ENCODE data around the gene IPO13.

The IPO13 gene

GRCh38 chr1:43975249-43975961 is 28.7 kb downstream of the IPO13 start:
- DNase-seq: peak; percentile 20 to 70 (median 50)

DNA sequence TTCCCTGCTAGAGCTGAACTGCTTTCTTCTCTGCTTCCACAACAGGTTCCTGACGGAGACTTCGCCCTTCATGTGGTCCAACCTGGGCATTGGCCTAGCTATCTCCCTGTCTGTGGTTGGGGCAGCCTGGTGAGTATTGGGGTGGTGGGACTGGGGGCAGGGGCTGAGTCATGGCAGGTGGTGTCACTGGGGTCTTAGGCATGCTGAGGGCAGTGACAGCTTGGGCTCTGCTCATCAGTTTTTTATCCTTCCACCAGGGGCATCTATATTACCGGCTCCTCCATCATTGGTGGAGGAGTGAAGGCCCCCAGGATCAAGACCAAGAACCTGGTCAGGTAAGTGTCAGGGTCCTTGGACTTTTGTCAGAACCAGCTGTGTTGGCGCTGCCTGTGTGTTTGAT is 29.3 kb downstream of the IPO13 start:
- DNase-seq: no peak

- DNase-seq: no peak
These were observed 30.1 kb downstream of the IPO13 start for GRCh38 chr1:43976890-43977289.

DNA sequence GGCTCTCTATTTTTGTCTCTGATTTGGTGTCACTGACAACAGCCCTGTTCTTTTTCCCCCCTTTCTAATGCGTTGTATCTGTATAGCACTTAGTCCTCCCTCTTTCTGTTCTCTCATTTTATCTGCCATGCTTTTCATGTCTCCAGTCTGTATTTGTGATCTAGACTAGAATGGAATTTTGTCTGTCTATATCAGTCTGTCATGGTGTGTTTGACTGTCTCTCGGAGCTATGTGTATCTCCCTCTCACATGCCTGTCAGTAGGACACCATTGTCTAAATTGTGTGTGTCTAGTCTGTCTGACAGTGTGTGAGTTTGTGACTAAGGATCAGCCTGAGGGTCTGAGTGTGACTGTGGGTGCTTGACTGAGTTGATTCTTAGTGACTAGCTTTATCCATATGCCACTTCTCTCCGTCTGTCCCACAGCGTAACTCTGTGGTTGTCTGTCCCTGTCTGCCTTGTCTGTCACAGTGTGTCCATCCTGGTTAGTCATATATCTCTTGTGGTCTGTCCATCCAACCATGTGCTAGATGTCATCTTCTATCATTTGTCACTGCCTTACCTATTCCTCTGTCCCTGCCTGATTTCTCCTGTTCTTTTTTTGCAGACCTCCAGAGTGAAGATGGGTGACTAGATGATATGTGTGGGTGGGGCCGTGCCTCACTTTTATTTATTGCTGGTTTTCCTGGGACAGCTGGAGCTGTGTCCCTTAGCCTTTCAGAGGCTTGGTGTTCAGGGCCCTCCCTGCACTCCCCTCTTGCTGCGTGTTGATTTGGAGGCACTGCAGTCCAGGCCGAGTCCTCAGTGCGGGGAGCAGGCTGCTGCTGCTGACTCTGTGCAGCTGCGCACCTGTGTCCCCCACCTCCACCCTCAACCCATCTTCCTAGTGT is 30.9 kb downstream of the IPO13 start:
- DNase-seq: no peak

DNA sequence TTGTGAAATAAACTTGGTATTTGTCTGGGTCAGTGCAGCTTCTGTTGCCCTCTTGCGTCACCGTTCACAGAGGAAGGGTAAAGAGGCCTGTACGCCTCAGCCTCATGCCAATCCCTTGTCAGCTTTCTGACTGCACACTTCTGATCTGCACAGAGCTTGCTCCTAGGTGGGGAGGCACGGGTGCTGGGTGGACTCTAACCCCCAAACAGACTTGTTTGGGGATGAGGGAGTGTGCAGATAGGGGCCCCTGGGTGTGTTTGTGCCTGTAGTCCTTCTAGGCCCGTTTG is 31.5 kb downstream of the IPO13 start:
- DNase-seq: no peak

- DNase-seq: no peak
These were observed 32.0 kb downstream of the IPO13 start, which contains the start of gene B4GALT2 for GRCh38 chr1:43978551-43979260. Gene B4GALT2 (plus strand): TSS chr1:43979210. CDS start chr1:43981161, 1,951 bp downstream.

DNA sequence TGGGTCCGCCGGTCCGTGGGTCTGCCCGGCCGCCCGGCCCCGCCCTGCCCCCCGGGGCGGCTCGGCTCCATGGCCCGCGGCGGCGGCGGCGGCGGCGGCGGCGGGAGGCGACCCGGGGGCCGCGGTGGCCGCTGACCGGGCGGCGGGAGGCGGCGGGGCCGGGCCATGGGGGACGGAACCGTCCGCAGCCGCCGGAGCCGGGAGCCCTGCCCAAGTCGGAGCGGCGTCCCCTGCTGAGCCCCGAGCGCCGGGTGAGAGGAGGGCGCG is 32.4 kb downstream of the IPO13 start:
- DNase-seq: no peak

DNA sequence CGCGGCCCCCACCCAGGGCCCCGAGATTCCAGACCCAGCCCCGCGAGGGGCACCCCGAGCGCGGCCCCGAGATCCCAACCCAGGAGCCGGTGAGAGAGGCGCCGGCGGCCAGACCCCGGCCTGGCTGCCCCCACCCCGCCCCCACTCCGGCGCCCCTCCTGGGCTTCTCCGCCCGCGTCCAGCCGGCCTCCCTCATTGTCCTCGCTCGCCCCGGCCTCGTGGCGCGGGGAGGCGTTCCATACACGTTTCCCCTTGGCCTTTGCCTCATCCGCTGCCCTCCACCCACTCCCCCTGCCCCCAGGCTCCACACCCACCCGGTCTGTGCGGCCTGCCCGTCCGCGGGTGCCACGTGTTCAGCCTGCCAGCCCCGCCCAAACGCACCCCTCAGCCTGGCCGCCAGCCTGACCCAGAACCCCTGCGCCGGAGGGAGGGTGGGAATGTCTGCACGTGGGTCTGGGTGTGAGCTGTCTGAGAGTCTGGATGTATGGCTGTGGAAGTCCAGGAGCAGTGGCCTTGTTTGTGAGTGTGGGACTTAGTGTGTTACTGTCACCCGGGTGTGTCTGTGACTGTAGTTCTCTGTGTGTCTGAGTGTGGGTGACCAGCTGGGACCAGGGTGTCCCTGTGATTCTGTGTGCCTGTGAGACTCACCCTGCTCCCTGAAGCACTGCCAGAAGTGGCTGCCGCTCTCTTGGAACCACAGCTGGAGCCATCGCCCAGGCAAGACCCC is 32.9 kb downstream of the IPO13 start:
- no peak for DNase-seq

DNA sequence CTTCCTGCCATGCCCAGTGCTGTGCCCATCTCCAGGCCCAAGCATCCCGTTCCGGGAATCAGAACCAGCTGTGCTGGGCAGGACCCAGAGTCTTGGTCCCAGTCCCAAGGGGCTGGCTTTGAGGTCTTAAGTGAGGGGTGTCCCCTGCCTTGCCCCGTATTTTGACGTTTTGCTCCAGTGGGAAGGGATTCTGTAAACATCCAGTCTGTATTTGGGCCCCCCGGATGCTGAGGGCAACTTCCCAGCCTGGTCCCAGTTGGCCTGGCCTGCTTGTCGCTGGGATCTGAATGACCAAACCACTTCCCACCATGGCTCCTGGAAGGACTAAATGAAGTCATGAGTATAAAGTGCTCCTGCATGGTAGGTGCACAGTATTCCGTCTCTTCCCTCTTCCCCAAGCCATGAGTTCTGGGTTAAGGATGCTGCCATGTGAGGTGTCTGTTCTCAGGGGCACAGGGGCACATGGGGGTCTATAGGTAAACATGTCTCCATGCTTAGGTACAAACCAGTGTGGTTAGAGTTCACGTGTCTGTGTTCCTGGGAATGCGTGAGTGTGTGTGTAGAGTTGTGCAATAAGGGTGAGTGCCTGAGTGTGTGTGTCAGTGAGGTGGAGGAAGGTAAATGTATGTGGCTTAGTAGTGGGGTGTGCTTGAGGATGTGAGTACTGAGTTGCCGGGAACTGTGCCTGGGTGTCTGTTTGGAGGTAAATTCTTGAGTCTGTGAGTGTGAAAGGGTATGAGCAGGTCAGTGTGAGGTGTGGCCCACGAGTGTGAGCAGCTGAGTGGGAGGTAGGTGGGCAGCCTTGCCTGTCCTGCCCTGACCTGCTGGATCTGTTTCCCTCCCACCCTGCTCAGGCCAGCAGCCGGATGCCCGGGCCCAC is 33.7 kb downstream of the IPO13 start:
- DNase-seq: no peak

DNA sequence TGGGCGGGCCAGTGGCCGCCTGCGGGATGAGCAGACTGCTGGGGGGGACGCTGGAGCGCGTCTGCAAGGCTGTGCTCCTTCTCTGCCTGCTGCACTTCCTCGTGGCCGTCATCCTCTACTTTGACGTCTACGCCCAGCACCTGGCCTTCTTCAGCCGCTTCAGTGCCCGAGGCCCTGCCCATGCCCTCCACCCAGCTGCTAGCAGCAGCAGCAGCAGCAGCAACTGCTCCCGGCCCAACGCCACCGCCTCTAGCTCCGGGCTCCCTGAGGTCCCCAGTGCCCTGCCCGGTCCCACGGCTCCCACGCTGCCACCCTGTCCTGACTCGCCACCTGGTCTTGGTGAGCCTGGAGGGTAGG is 34.4 kb downstream of the IPO13 start:
- DNase-seq: no peak

- no peak for DNase-seq
These were observed 34.9 kb downstream of the IPO13 start for GRCh38 chr1:43981636-43982035.

- DNase-seq: no peak
These were observed 35.5 kb downstream of the IPO13 start for GRCh38 chr1:43982241-43982640.

- no peak for DNase-seq
These were observed 36.1 kb downstream of the IPO13 start for GRCh38 chr1:43982808-43983207.

DNA sequence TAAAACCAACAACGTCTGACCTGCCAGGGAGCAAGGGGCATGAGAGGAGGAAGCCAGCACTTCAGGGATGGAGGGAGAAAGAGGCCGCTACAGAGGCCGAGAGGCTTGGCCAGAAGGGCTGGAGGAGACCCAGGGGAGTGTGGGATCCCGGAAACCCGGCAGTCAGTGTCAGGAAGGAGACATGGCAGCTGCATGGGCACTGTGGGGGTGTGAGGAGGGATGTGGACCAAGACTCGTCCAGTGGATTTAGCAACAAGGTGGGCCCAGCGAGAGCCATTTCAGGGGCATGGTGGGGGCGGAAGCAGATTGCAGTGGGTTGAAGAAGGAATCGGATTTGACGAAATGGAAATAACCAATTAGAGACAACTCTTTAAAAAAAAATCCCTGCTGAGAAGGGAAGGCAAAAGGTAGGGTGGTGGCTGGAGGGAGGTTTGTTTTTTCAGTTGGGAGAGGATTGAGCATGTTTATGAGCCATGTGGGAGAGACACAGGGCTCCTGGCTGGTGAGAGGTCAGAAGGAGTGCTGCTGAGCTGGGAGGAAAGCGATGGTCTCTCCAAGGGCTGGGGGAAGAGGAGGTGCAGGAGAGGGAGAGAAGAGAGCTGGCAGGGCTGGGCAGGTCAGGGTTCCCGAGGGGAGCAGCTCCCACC is 36.6 kb downstream of the IPO13 start:
- DNase-seq: no peak

- no peak for DNase-seq
These were observed 38.1 kb downstream of the IPO13 start for GRCh38 chr1:43984855-43985254.

DNA sequence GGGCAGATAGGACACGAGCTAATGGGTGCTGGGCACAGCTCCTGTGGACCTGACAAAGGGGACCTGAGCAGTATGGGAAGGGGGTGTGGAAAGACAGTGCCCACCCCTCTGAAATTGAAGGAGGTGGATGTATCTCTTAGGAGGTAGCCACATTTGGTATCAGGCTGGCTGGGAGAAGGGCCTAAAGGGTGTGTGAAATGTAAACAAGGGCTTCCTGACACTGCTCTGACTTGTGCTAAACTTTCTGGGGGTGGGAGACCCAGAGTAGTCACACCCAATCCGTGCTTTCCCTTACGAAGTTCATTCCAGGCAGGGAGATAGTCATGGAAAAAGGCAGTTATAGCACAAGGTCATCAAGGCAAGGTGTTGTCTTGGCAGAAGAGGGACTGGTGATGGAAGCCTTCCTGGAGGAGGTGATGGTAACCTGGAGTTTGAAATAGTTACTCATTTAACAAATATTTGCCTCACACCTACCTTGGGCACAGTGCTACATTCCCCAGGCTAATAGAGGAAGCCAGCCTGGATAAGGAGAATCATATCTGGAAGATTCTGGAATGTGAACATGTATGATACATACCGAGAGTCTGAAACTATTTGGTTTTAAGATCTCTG is 39.3 kb downstream of the IPO13 start:
- no peak for DNase-seq

- no peak for DNase-seq
These were observed 40.0 kb downstream of the IPO13 start for GRCh38 chr1:43986712-43987111.

DNA sequence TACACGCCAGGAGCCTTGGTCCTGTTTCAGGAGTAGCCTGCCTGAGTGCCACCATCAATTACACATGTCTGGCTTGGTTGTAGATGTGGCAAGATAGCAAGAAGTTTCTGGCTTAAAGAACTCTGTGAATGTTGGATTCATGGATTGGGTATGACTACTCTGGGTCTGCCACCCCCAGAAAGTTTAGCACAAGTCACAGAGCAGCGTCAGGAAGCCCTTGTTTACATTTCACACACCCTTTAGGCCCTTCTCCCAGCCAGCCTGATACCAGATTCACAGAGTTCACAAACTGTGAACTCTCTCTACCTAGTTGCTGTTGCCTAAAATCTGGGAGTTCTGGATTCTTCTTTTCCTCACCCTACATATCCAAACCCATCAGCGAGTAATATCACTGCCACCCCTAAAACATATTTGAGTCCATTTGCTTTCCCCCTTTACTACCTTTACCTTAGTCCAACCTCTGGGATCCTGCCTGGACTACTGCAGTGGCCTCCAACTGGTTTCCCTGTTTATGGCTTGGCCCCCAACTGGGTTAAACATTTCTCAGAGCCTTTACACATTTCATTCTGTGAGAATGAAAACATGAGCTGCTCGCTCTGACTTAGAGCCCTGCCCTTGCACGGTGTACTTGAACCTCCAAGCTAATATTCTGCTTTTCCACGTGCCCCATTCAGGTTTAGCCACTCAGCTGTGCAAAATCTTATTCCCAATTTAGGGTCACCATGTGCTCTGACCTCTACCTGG is 40.6 kb downstream of the IPO13 start:
- no peak for DNase-seq

GRCh38 chr1:43990271-43991199 is 43.8 kb downstream of the IPO13 start:
- no peak for DNase-seq

- DNase-seq: no peak
These were observed 44.4 kb downstream of the IPO13 start for GRCh38 chr1:43991200-43991475.
